SKM-1 (cell line): ENCODE results near the gene SGTA.
"Not testable (repeated sequence)": the region's sequence is repeated elsewhere in the genome, so short reads cannot be mapped to it uniquely, and the experiment has no call there.

Experiments
- DNase-seq: peaks from one replicate; lab custom pipeline; 2025; ENCODE audit not compliant: unreplicated experiment; lab: John Stamatoyannopoulos, UW

Gene SGTA

DNA sequence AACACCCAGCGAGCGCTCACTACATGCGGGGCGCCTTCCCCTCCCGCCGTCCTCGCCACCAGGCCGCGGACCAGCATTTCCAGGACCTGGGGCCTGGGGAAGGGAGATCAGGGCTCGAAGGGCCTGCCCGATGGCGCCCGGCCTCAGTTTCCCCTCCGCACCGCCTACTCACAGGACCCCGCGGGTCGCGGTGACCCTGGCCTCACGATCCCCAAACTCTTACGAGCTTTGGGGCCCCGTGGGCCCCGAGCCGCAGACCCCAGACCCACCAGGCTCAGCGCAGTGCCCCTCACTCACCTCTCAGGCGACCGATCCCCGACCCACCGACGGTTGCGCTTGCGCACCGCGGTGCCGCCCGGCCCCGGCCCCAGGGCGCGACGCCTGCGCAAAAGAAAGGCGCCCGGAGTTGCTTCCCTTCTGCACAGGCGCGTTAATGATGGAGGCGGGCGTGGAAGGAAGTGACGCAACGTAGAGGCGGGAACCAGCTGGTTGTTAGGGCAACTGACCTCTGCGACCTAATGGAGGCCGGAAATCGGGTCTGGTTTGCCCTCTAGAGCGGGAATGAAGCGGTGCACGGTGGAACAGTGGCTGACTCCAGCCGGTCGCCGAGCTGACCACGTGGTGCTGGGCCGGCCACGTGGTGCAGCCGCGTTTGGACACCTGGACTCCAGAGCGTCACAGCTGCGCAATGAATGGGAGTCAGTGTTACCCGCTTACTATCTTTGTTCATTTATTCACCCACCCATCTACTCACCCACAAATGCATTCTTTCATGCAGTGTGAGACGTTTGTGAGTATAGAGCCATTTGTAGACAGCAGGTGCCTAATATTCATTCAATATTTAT is at the start of gene SGTA:
SGTA (minus strand) TSS at position 338 of the 845 bp plus-strand sequence. CDS start 14,205 bp downstream, outside the sequence.
- DNase-seq: peak; percentile 99

GRCh38 chr19:2827840-2828489 is 44.9 kb upstream of the SGTA start:
- DNase-seq: no peak

- no peak for DNase-seq
These were observed 43.9 kb upstream of the SGTA start for GRCh38 chr19:2827022-2827421.

GRCh38 chr19:2824129-2824528 is 41.1 kb upstream of the SGTA start:
- no peak for DNase-seq

- DNase-seq: no peak
These were observed 40.6 kb upstream of the SGTA start for GRCh38 chr19:2823646-2824045.

DNA sequence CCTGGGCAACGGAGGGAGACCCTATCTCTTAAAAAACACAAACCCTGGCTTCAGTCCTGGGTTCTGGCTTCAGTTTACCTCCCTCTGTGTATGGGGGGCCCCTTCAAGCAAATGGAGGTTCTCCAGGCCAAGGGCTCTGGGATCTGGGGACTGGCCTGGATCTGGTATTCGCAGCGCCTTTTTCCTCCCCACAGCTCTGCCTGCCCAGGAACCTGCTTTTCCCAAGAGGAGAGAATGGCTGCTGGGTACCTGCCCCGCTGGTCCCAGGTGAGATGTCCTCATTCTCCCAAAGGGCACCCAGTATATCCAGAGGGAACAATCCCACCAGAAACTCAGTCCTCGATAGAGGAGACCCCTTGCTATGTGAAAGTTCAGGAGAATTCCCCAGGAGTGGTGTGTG is 39.8 kb upstream of the SGTA start:
- DNase-seq: no peak

DNA sequence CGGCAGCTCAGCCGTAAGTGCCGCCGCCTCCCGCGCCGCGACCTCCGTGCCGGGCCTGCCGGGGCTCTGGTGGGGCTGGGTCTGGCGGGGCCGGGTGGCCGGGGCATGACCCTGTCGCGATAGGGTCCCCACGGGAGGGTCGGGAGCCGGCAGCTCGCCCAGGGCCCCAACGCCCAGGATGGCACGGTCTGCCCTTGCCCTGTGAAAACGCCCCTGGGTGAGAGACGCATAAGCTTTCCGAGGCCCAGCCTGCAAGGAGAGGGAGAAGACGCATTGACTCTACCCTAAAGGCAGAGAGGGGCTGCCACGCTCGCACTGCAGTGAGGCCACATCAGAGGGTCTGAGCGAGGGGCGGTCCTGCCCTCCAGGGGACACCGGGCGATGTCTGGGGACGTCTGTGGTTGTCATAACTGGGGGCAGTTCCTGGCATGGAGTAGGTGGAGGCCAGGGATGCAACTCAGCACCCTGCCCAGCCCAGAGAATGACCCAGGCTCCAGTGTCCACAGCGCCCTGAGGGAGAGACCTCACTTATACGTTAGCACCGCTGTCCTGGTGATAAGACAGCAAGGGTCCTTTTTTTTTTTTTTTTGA is 37.1 kb upstream of the SGTA start:
- no peak for DNase-seq

- DNase-seq: peak; percentile 76
These were observed 36.6 kb upstream of the SGTA start, which contains the start of gene ZNF554 for GRCh38 chr19:2819540-2820111. TSS of gene ZNF554 (plus strand) at chr19:2819868. CDS start at chr19:2820072, 204 bp downstream.

GRCh38 chr19:2817237-2817829 is 34.3 kb upstream of the SGTA start:
- DNase-seq: not testable (repeated sequence)

GRCh38 chr19:2816641-2817040 is 33.6 kb upstream of the SGTA start:
- no peak for DNase-seq

DNA sequence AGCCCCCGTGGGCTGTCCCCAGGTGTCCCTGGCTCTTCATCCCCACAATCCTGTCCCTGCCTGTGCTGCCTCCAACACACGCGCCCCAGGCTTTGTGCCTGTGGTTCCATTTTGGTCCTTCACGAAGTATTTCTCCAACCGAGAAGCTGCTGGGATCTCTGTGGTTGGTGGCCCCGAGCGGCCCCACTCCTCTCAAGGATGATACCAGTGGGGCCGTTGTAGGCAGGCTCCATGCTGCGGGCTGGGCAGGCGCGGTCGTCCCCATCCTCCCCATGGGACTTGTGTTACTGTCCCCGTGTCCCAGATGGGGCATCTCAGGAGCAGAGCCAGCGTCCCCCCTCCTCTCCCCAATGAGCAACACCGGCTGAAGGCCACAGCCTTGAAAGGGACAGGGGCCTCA is 32.9 kb upstream of the SGTA start:
- no peak for DNase-seq

- no peak for DNase-seq
These were observed 32.1 kb upstream of the SGTA start for GRCh38 chr19:2815191-2815614.

GRCh38 chr19:2814426-2814825 is 31.4 kb upstream of the SGTA start:
- DNase-seq: no peak

- DNase-seq: no peak
These were observed 30.4 kb upstream of the SGTA start for GRCh38 chr19:2813235-2814160.

DNA sequence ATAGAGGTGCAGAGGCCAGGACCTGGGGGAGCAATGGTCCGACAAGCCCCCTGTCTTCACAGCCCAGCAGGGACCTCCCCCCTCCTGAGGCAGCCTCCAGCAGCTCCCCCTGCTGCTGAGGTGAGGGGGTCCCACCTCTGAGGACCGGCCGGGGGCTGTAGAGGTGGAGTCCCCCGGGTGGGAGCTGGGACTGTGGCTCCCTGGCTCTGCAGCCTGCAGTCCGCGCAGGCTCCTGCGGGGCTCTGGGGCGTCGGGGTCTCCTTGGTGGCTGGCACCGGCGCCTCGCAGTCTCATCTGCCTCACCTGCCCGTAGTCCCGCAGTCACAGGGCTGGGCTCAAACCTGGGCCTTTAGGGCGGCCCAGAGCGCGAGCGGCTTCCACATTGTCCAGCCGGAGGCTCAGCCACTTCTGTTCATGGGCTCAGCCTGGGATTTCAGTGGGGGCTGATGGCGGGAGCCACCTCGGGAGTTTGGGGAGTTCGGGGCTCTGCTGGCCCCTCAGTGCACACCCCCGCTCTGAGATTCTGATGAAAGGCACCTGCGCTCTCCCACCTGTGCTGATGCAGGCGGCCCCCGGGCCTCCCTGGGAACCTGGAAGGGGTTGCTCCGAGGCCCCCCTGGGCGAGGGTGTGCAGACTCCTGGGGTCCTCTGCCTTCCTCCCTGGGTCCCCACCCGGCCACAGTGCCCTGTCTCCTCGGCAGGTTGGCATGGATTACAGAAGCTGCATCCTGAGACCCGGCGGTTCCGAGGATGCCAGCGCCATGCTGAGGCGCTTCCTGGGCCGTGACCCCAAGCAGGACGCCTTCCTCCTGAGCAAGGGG is 29.6 kb upstream of the SGTA start:
- no peak for DNase-seq

- DNase-seq: no peak
These were observed 28.8 kb upstream of the SGTA start for GRCh38 chr19:2811735-2812413.

- no peak for DNase-seq
These were observed 28.2 kb upstream of the SGTA start for GRCh38 chr19:2811221-2811722.
